ENCODE measurements around the gene CFH. TPM values are rescaled to one million over a fixed set of nuclear protein-coding genes. Genes with fewer than 3 reads are reported as not detected.

CFH gene
- total RNA-seq, 1 donor from 2014 or later: 252 TPM

Other genes with a start within 250 kb of the CFH start
- gene KCNT2, start 43.6 kb upstream of the CFH start, total RNA-seq: 26.2 TPM in 2 replicates
- 0.42 and 0.54 TPM in 2 replicates for gene CFHR3, start 122.8 kb downstream of the CFH start, total RNA-seq
- not detected in 2 replicates for gene CFHR1, start 167.7 kb downstream of the CFH start, total RNA-seq
- gene CFHR4, start 236.0 kb downstream of the CFH start, total RNA-seq: not detected in 2 replicates